HepG2 (cell line): ENCODE measurements around the gene PIGL. TPM values are rescaled to one million over a fixed set of nuclear protein-coding genes. Genes with fewer than 3 reads are reported as not detected.

Experiments used
- CAMTA2 ChIP-seq: sonication (generic); formaldehyde crosslinking; IDR thresholded peaks from 2 replicates; pipeline ENCODE4 v1.4.0; 2020; ENCODE audit warnings: mild to moderate bottlenecking, missing genetic modification reagents, borderline replicate concordance
- CENPX ChIP-seq: sonication (generic); formaldehyde crosslinking; IDR thresholded peaks from 2 replicates; pipeline ENCODE4 v1.9.0; 2021; ENCODE audit warnings: mild to moderate bottlenecking, missing genetic modification reagents, moderate library complexity
- FOSL2 ChIP-seq: sonication (generic); formaldehyde crosslinking; IDR thresholded peaks from 2 replicates; pipeline ENCODE4 v1.4.0; 2020; ENCODE audit warnings: missing genetic modification reagents
- FOXA1 ChIP-seq, 2 experiments: fragments of 450-650 bp in 1 of 2; sonication (generic) in 1 of 2; formaldehyde crosslinking in 1 of 2; IDR thresholded peaks; 2 replicates each; pipeline versions ENCODE4 v1.4.0 to v1.6.1; 2016 to 2020; ENCODE audit warnings: missing genetic modification reagents in 1 of 2
- GPN1 ChIP-seq: sonication (generic); formaldehyde crosslinking; IDR thresholded peaks from 2 replicates; pipeline ENCODE4 v1.5.1; 2020; ENCODE audit warnings: missing genetic modification reagents, borderline replicate concordance
- HNF4G ChIP-seq, 2 experiments: sonication (generic) in 1 of 2; formaldehyde crosslinking in 1 of 2; IDR thresholded peaks; 2 replicates each; pipeline versions ENCODE4 v1.4.0 to v1.6.1; 2011 to 2020; ENCODE audit warnings: borderline replicate concordance in 2 of 2, low read depth in 2 of 2, mild to moderate bottlenecking in 2 of 2, low read length in 1 of 2, missing genetic modification reagents in 1 of 2, moderate library complexity in 1 of 2
- IRF9 ChIP-seq: sonication (generic); formaldehyde crosslinking; IDR thresholded peaks from 2 replicates; pipeline ENCODE4 v1.8.0; 2022; ENCODE audit warnings: missing genetic modification reagents, mild to moderate bottlenecking, borderline replicate concordance
- KAT8 ChIP-seq: IDR thresholded peaks from 2 replicates; pipeline ENCODE4 v1.6.1; 2016; ENCODE audit warnings: missing genetic modification reagents, missing compliant biosample characterization
- MAFF ChIP-seq: IDR thresholded peaks from 2 replicates; pipeline ENCODE4 v1.6.1; 2011; ENCODE audit warnings: low read depth, low read length, improper control_type of control experiment
- NFE2L1 ChIP-seq: sonication (generic); formaldehyde crosslinking; IDR thresholded peaks from 2 replicates; pipeline ENCODE4 v1.4.0; 2020; ENCODE audit warnings: missing genetic modification reagents, mild to moderate bottlenecking, borderline replicate concordance
- NFYB ChIP-seq: sonication (generic); formaldehyde crosslinking; IDR thresholded peaks from 2 replicates; pipeline ENCODE4 v1.4.0; 2020; ENCODE audit warnings: missing genetic modification reagents
- NR2F1 ChIP-seq, 2 experiments: fragments of 450-650 bp in 1 of 2; formaldehyde crosslinking in 1 of 2; IDR thresholded peaks; 2 replicates each; pipeline versions ENCODE4 v1.5.0 to v1.6.1; 2016 to 2020; ENCODE audit warnings: mild to moderate bottlenecking in 1 of 2, missing compliant biosample characterization in 1 of 2, missing genetic modification reagents in 1 of 2, moderate library complexity in 1 of 2
- NR2F6 ChIP-seq, 2 experiments: IDR thresholded peaks; 2 replicates each; pipeline ENCODE4 v1.6.1; 2016; ENCODE audit warnings: antibody characterized with exemption in 1 of 2, mild to moderate bottlenecking in 1 of 2
- RXRB ChIP-seq: IDR thresholded peaks from 2 replicates; pipeline ENCODE4 v1.6.1; 2016; ENCODE audit warnings: borderline replicate concordance, missing genetic modification reagents, missing compliant biosample characterization
- SALL1 ChIP-seq: sonication (generic); formaldehyde crosslinking; IDR thresholded peaks from 2 replicates; pipeline ENCODE4 v1.8.0; 2022; ENCODE audit warnings: mild to moderate bottlenecking, missing genetic modification reagents
- SOX13 ChIP-seq, 3 experiments: fragments of 450-650 bp in 1 of 3; sonication (generic) in 1 of 3; formaldehyde crosslinking in 1 of 3; IDR thresholded peaks in 2 of 3; conservative IDR thresholded peaks in 1 of 3; 2 replicates each; pipeline versions ENCODE4 v1.5.0 to v1.6.1; 2016 to 2020; ENCODE audit warnings: antibody characterized with exemption in 1 of 3, mild to moderate bottlenecking in 1 of 3, missing compliant biosample characterization in 1 of 3, missing genetic modification reagents in 1 of 3, moderate library complexity in 1 of 3
- SP1 ChIP-seq, 2 experiments: fragments of 450-650 bp in 1 of 2; sonication (generic) in 1 of 2; formaldehyde crosslinking in 1 of 2; IDR thresholded peaks; 2 replicates each; pipeline versions ENCODE4 v1.4.0 to v1.6.1; 2016 to 2020; ENCODE audit warnings: missing genetic modification reagents in 1 of 2
- SP4 ChIP-seq: sonication (generic); formaldehyde crosslinking; IDR thresholded peaks from 2 replicates; pipeline ENCODE4 v1.8.1; 2023; ENCODE audit warnings: mild to moderate bottlenecking, missing genetic modification reagents
- TCF7L2 ChIP-seq: IDR thresholded peaks from 2 replicates; pipeline ENCODE4 v1.6.1; 2011; ENCODE audit warnings: mild to moderate bottlenecking, low read depth, low read length, moderate library complexity
- TEAD3 ChIP-seq: optimal IDR thresholded peaks from 2 replicates; pipeline ENCODE3; 2016; ENCODE audit warnings: borderline replicate concordance
- TRIM24 ChIP-seq: sonication (generic); formaldehyde crosslinking; IDR thresholded peaks from 2 replicates; pipeline ENCODE4 v1.8.0; 2022; ENCODE audit warnings: mild to moderate bottlenecking, missing genetic modification reagents
- XRCC5 ChIP-seq: fragments of 200-400 bp; formaldehyde crosslinking; optimal IDR thresholded peaks from 2 replicates; pipeline ENCODE3; 2017; ENCODE audit warnings: mild to moderate bottlenecking, low read length
- ZNF547 ChIP-seq: sonication (generic); formaldehyde crosslinking; IDR thresholded peaks from 2 replicates; pipeline ENCODE4 v1.5.1; 2020; ENCODE audit warnings: mild to moderate bottlenecking, missing genetic modification reagents
- ZNF562 ChIP-seq: sonication (generic); formaldehyde crosslinking; IDR thresholded peaks from 2 replicates; pipeline ENCODE4 v1.8.0; 2022; ENCODE audit warnings: missing genetic modification reagents, borderline replicate concordance
- ZNF773 ChIP-seq: sonication (generic); formaldehyde crosslinking; IDR thresholded peaks from 2 replicates; pipeline ENCODE4 v1.4.0; 2020; ENCODE audit warnings: missing genetic modification reagents, borderline replicate concordance
- ZNF850 ChIP-seq: sonication (generic); formaldehyde crosslinking; conservative IDR thresholded peaks from 2 replicates; pipeline ENCODE4 v1.9.0; 2021; ENCODE audit warnings: mild to moderate bottlenecking, missing genetic modification reagents
- polyA plus RNA-seq, 8 experiments: library from polyadenylated mRNA; depleted of rRNA in 3 of 8; stranded (reverse) in 7 of 8; unstranded in 1 of 8; fragments of >200 nt; fragmentation: Illumina TruSeq in 4 of 8; extraction: Trizol in 4 of 8; gene quantifications; 2 replicates each; pipeline versions ENCODE4 v1.2.1 to v1.2.3, GENCODE V29; 2011 to 2016; ENCODE audit warnings: low read depth in 4 of 8, missing spikeins in 1 of 8, mixed read lengths in 1 of 8; ENCODE audit not compliant: insufficient read depth in 1 of 8
- total RNA-seq, 5 experiments: library from RNA; depleted of rRNA; stranded (reverse); fragments of >200 nt; fragmentation: Illumina TruSeq; extraction: Trizol; gene quantifications; 2 replicates each; pipeline ENCODE4 v1.2.3, GENCODE V29; 2016; ENCODE audit warnings: low read depth in 1 of 5
- TF ChIP-seq, protein P1 (sequence below): sonication (generic); formaldehyde crosslinking; conservative IDR thresholded peaks from 2 replicates; pipeline ENCODE4 v1.4.0; 2020; ENCODE audit warnings: mild to moderate bottlenecking, missing genetic modification reagents, moderate library complexity

The PIGL gene
- total and polyA plus RNA-seq, 2 of the 13 experiments (the other 11 are each of a cell fraction or from before 2014, with no cell fraction given), result 28.5 to 63.8 TPM

- TF ChIP-seq, protein P1, sequence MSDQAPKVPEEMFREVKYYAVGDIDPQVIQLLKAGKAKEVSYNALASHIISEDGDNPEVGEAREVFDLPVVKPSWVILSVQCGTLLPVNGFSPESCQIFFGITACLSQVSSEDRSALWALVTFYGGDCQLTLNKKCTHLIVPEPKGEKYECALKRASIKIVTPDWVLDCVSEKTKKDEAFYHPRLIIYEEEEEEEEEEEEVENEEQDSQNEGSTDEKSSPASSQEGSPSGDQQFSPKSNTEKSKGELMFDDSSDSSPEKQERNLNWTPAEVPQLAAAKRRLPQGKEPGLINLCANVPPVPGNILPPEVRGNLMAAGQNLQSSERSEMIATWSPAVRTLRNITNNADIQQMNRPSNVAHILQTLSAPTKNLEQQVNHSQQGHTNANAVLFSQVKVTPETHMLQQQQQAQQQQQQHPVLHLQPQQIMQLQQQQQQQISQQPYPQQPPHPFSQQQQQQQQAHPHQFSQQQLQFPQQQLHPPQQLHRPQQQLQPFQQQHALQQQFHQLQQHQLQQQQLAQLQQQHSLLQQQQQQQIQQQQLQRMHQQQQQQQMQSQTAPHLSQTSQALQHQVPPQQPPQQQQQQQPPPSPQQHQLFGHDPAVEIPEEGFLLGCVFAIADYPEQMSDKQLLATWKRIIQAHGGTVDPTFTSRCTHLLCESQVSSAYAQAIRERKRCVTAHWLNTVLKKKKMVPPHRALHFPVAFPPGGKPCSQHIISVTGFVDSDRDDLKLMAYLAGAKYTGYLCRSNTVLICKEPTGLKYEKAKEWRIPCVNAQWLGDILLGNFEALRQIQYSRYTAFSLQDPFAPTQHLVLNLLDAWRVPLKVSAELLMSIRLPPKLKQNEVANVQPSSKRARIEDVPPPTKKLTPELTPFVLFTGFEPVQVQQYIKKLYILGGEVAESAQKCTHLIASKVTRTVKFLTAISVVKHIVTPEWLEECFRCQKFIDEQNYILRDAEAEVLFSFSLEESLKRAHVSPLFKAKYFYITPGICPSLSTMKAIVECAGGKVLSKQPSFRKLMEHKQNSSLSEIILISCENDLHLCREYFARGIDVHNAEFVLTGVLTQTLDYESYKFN (CRISPR knock-in tag), result peak; percentile 46
- TF ChIP-seq ZNF850 (CRISPR knock-in tag) (no peak), NFE2L1 (CRISPR knock-in tag) (no peak), TRIM24 (CRISPR knock-in tag) (no peak), IRF9 (no peak), SP1 (IDR thresholded peaks at IDR 0.05) (no peak), SP1 (CRISPR knock-in tag; IDR thresholded peaks at IDR 0.05) (no peak), FOSL2 (CRISPR knock-in tag) (peak; percentile 41; the same call in 1 of the 2 replicates), CAMTA2 (CRISPR knock-in tag) (no peak), SOX13 (IDR thresholded peaks at IDR 0.05) (no peak), SOX13 (CRISPR knock-in tag; conservative IDR thresholded peaks at IDR 0.05 in 1 of 2, IDR thresholded peaks at IDR 0.05 in 1 of 2) (peak in 1 of 2 experiments; percentile 19; a peak in 1 of 4 replicates), XRCC5 (peak; percentile 34), FOXA1 (IDR thresholded peaks at IDR 0.05) (no peak), FOXA1 (CRISPR knock-in tag; IDR thresholded peaks at IDR 0.05) (0 out of 2 replicates have a peak, but pooled peaks have one; percentile 27), NFYB (CRISPR knock-in tag) (no peak), CENPX (no peak), KAT8 (CRISPR knock-in tag) (0 out of 2 replicates have a peak, but pooled peaks have one; percentile 24), NR2F1 (CRISPR knock-in tag; IDR thresholded peaks at IDR 0.05) (no peak), TCF7L2 (no peak), GPN1 (CRISPR knock-in tag) (no peak), ZNF773 (no peak), RXRB (CRISPR knock-in tag) (0 out of 2 replicates have a peak, but pooled peaks have one; percentile 13), ZNF547 (CRISPR knock-in tag) (no peak), SALL1 (CRISPR knock-in tag) (0 out of 2 replicates have a peak, but pooled peaks have one; percentile 18), HNF4G (IDR thresholded peaks at IDR 0.05; ENCODE audit: borderline replicate concordance, low read depth, low read length) (no peak), HNF4G (CRISPR knock-in tag; IDR thresholded peaks at IDR 0.05; ENCODE audit: borderline replicate concordance, low read depth) (no peak), TEAD3 (peak; percentile 12), SP4 (CRISPR knock-in tag) (no peak), ZNF562 (CRISPR knock-in tag) (no peak), MAFF (no peak), NR2F6 (IDR thresholded peaks at IDR 0.05) (no peak), NR2F6 (CRISPR knock-in tag; IDR thresholded peaks at IDR 0.05) (no peak)
Measured at GRCh38 chr17:16171613-16172012, 45.4 kb upstream of the PIGL start (continued).
